HT-29 (cell line): Measurements from ENCODE around the gene BLNK. TPM values are rescaled to one million over a fixed set of nuclear protein-coding genes. Genes with fewer than 3 reads are reported as not detected.

Experiments
- total RNA-seq: library from RNA; depleted of rRNA; stranded (reverse); fragments of >200 nt; shearing (Covaris generic); gene quantifications from 2 replicates; pipeline ENCODE4 v1.2.3, GENCODE V29; 2014; rRNA removed

BLNK gene
- total RNA-seq, 1 experiment from 2014 or later = 0.08 TPM

Other genes starting within 250 kb of the BLNK start
- gene CCNJ, start 228.0 kb downstream of the BLNK start, total RNA-seq = 2.6 and 2.9 TPM in 2 replicates
- 18.0 and 20.0 TPM in 2 replicates for gene ZNF518A, start 141.3 kb downstream of the BLNK start, total RNA-seq
- not detected in 2 replicates for gene DNTT, start 32.9 kb upstream of the BLNK start, total RNA-seq
- not detected in 2 replicates for gene OPALIN, start 87.4 kb upstream of the BLNK start, total RNA-seq
- gene TLL2, start 242.4 kb upstream of the BLNK start, total RNA-seq = not detected in 2 replicates